ENCODE results near the gene WAS.

DNA sequence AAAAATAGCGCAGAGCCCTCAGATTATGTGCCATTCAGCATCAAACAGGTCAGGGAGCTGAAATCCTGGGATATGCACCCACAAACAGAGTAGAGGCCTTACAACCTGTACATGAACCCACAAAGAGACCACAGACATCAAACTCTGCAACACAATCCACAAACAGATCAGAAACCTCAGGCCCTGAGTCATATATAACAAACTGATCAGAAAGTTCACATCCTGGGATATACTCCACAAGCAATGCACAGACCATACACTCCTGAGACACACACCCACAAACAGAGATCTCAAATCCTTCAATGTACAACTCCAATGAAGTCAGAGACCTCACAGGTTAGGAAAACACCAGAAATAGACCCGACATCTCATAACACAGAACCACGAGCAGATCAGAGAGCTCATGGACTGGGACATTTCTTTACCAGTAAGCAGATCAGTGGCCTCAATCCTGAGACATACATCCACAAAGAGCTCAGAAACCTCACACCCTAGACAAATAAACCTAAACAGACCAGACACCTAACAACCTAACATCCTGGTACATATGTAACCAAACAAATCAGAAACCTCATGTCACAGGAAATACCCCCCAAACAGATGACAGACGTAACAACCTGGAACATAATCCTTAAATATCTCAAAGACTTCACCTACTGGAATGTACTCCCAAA lies 37.1 kb downstream of the WAS start:
- no peak for TF ChIP-seq CTCF (IDR thresholded peaks at IDR 0.05)
- no peak for TF ChIP-seq POLR2A (IDR thresholded peaks at IDR 0.05)

Measured in esophagus squamous epithelium (tissue), 4 donors.